Activated naive CD8-positive, alpha-beta T cell treated with anti-CD3 and anti-CD28 coated beads for 36 hours (primary cell): ENCODE measurements around the gene BFSP1. TPM values are rescaled to one million over a fixed set of nuclear protein-coding genes. Genes with fewer than 3 reads are reported as not detected.

Experiments used
- DNase-seq: peaks from one replicate; pipeline ENCODE4 v3.0.0; 2021
- H3K27ac Mint-ChIP-seq: one replicate; pipeline ENCODE4 v1.8.0; 2022; ENCODE audit warnings: mild to moderate bottlenecking, moderate library complexity, mixed read lengths
- H3K27me3 Mint-ChIP-seq: one replicate; pipeline ENCODE4 v1.8.0; 2022; ENCODE audit warnings: mild to moderate bottlenecking, mixed read lengths
- H3K36me3 Mint-ChIP-seq: one replicate; pipeline ENCODE4 v1.8.0; 2021; ENCODE audit warnings: mild to moderate bottlenecking, mixed read lengths
- H3K4me1 Mint-ChIP-seq: one replicate; pipeline ENCODE4 v1.8.0; 2021; ENCODE audit warnings: mixed read lengths
- H3K4me3 Mint-ChIP-seq: one replicate; pipeline ENCODE4 v1.8.0; 2022; ENCODE audit warnings: mild to moderate bottlenecking, moderate library complexity, mixed read lengths
- H3K9me3 Mint-ChIP-seq: one replicate; pipeline ENCODE4 v1.8.0; 2022; ENCODE audit warnings: mixed read lengths
- total RNA-seq, 2 experiments: library from RNA; stranded (reverse); gene quantifications; one replicate each; pipeline ENCODE4 v1.2.3, GENCODE V29; 2021

Gene BFSP1
- total RNA-seq, 2 experiments from 2014 or later = 0.18 to 0.64 TPM

GRCh38 chr20:17538517-17539170 is 7.5 kb upstream of the BFSP1 start:
- DNase-seq = no peak
- Mint-ChIP-seq H3K36me3 (no peaks in the 10 kb centered on the region), H3K27ac (no peak overlapping the region), H3K4me3 (no peak overlapping the region), H3K27me3 (peaks cover 27% of the 10 kb centered on the region), H3K4me1 (peaks cover 14% of the 10 kb centered on the region), H3K9me3 (no peaks in the 10 kb centered on the region)

- no peaks in the 10 kb centered on the region for H3K36me3 Mint-ChIP-seq
- no peaks in the 10 kb centered on the region for H3K9me3 Mint-ChIP-seq
- H3K4me1 Mint-ChIP-seq = peaks cover 18% of the 10 kb centered on the region
- H3K27me3 Mint-ChIP-seq = peaks cover 27% of the 10 kb centered on the region
- no peak for DNase-seq
- H3K27ac Mint-ChIP-seq = no peak overlapping the region
- H3K4me3 Mint-ChIP-seq = no peak overlapping the region
These were observed 6.8 kb upstream of the BFSP1 start for GRCh38 chr20:17537959-17538358.

GRCh38 chr20:17536944-17537444 is 5.8 kb upstream of the BFSP1 start:
- Mint-ChIP-seq H3K36me3 (no peaks in the 10 kb centered on the region), H3K27me3 (peaks cover 29% of the 10 kb centered on the region), H3K9me3 (no peaks in the 10 kb centered on the region), H3K4me3 (no peak overlapping the region), H3K4me1 (peaks cover 18% of the 10 kb centered on the region), H3K27ac (no peak overlapping the region)
- peak; percentile 61 for DNase-seq

GRCh38 chr20:17534077-17534476 is 2.9 kb upstream of the BFSP1 start:
- DNase-seq = no peak
- H3K4me1 Mint-ChIP-seq = peaks cover 26% of the 10 kb centered on the region
- no peak overlapping the region for H3K27ac Mint-ChIP-seq
- no peaks in the 10 kb centered on the region for H3K36me3 Mint-ChIP-seq
- H3K27me3 Mint-ChIP-seq = peaks cover 41% of the 10 kb centered on the region
- H3K4me3 Mint-ChIP-seq = no peak overlapping the region
- H3K9me3 Mint-ChIP-seq = no peaks in the 10 kb centered on the region

DNA sequence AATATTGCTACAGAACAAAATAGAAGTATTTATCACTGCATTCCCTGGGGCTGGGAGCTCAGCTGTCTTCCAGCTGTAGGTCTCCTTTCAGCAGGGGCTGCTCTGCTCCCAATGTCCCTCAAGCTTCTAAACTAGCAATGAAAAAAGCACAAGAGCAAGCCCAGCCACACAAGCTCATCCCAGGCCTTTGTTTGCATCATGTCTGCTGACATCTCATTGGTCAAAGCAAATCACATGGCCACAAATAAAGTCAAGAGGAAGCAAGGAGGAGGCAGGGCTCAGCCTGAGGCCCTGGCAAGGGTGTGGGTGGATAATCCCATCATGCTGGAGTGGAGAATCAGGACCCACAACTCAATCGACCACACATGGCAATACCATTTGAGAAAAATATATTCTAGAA is 2.2 kb upstream of the BFSP1 start:
- H3K27ac Mint-ChIP-seq = no peak overlapping the region
- no peaks in the 10 kb centered on the region for H3K36me3 Mint-ChIP-seq
- peaks cover 41% of the 10 kb centered on the region for H3K27me3 Mint-ChIP-seq
- no peak for DNase-seq
- no peak overlapping the region for H3K4me3 Mint-ChIP-seq
- H3K9me3 Mint-ChIP-seq = no peaks in the 10 kb centered on the region
- peaks cover 22% of the 10 kb centered on the region for H3K4me1 Mint-ChIP-seq

DNA sequence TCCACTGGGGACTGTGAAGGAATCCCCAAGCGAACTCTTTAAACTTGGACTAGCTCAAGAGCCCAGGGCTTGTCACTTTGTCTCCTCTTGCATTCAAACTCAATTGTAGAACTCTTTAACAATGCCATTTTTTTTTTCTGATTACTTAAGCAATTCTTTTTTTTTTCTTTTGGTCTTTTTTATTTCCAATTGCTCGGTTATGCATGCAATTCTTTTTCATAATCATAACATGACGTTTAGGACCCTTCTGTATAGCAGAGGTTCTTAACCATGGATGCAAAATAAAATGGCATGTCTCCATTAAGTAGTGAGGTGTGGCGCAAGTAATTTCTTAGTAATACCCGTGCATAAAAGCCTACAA is 466 bp upstream of the BFSP1 start:
- Mint-ChIP-seq H3K27ac (peak overlapping the region; percentile 67), H3K36me3 (no peaks in the 10 kb centered on the region), H3K4me1 (peaks cover 15% of the 10 kb centered on the region), H3K27me3 (peaks cover 27% of the 10 kb centered on the region), H3K9me3 (no peaks in the 10 kb centered on the region), H3K4me3 (peak overlapping the region; percentile 82)
- no peak for DNase-seq

- Mint-ChIP-seq H3K27me3 (peaks cover 27% of the 10 kb centered on the region), H3K4me1 (peaks cover 14% of the 10 kb centered on the region), H3K36me3 (no peaks in the 10 kb centered on the region), H3K4me3 (peak overlapping the region; percentile 47), H3K9me3 (no peaks in the 10 kb centered on the region), H3K27ac (no peak overlapping the region)
- DNase-seq = no peak
These were observed 1.0 kb downstream of the BFSP1 start for GRCh38 chr20:17530153-17530552.

GRCh38 chr20:17529586-17529985 is 1.6 kb downstream of the BFSP1 start:
- no peak overlapping the region for H3K4me3 Mint-ChIP-seq
- no peaks in the 10 kb centered on the region for H3K36me3 Mint-ChIP-seq
- H3K9me3 Mint-ChIP-seq = no peaks in the 10 kb centered on the region
- peaks cover 26% of the 10 kb centered on the region for H3K27me3 Mint-ChIP-seq
- DNase-seq = no peak
- H3K4me1 Mint-ChIP-seq = peaks cover 14% of the 10 kb centered on the region
- H3K27ac Mint-ChIP-seq = no peak overlapping the region

DNA sequence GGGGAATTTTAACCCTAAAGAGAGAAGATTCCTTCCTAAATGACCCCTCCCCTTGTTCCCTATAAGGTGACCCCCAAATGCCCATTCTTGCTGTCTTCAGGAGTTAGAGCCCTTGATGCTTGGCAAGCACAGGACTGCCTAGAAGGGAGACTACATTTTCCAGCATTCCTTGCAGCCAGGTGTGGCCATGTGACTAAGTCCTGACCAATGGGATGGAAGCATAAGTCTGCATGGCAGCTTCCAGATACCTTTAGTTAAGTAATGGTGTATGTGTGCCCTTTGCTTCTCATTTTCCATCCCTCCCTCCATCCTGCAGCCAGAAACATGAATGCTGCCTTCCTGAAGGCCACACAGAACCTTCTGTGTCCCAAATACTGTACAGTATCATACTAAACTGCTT is 5.5 kb downstream of the BFSP1 start:
- H3K27me3 Mint-ChIP-seq = peaks cover 12% of the 10 kb centered on the region
- H3K9me3 Mint-ChIP-seq = no peaks in the 10 kb centered on the region
- H3K36me3 Mint-ChIP-seq = no peaks in the 10 kb centered on the region
- no peak overlapping the region for H3K27ac Mint-ChIP-seq
- no peak overlapping the region for H3K4me3 Mint-ChIP-seq
- H3K4me1 Mint-ChIP-seq = peaks cover 9% of the 10 kb centered on the region
- no peak for DNase-seq

DNA sequence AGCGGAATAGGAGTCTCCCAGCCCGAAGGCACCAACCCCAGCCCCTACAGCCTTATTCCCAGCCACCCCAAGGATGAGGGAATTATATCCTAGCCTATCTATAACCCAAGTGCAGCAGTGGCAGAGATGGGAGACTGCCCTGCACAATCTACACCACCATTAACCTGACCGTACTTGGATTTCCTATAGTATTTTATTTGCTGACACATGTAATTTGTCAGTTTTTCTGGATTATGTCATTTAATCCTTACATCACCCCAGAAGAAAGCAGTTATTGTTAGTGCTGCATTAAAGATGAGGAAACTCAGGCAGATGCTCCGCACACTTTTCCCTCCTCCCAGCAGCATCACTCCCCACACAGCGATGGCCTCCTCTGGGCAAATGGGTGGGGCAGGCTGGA is 6.0 kb downstream of the BFSP1 start:
- Mint-ChIP-seq H3K9me3 (no peaks in the 10 kb centered on the region), H3K27ac (no peak overlapping the region), H3K36me3 (no peaks in the 10 kb centered on the region), H3K4me3 (no peak overlapping the region), H3K27me3 (peaks cover 7% of the 10 kb centered on the region), H3K4me1 (peaks cover 5% of the 10 kb centered on the region)
- no peak for DNase-seq

DNA sequence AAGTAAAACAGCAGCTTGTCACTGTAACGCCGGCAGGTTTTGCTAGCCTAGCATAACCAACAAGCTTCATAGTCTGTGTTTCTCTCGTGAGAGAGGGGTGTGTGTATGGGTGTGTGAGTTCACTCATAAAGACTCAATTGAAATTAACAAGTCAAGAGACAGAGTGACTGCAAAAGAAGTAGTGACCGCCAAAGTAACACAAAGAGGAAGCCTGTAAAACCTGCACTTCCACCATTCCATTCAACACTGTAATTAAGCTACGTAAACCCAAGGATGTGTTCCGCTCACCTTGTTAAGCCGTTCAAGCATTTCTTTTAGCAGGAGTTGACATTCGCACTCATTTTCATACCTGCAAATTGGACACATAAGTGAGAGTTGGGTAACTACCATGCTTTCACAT is 6.6 kb downstream of the BFSP1 start:
- no peak for DNase-seq
- Mint-ChIP-seq H3K4me3 (no peak overlapping the region), H3K9me3 (no peaks in the 10 kb centered on the region), H3K4me1 (peaks cover 5% of the 10 kb centered on the region), H3K27ac (no peak overlapping the region), H3K36me3 (no peaks in the 10 kb centered on the region), H3K27me3 (peaks cover 2% of the 10 kb centered on the region)

GRCh38 chr20:17523326-17523725 is 7.9 kb downstream of the BFSP1 start:
- Mint-ChIP-seq H3K9me3 (no peaks in the 10 kb centered on the region), H3K36me3 (no peaks in the 10 kb centered on the region), H3K27me3 (no peaks in the 10 kb centered on the region), H3K4me1 (peaks cover 5% of the 10 kb centered on the region), H3K4me3 (no peak overlapping the region), H3K27ac (no peak overlapping the region)
- DNase-seq = no peak

DNA sequence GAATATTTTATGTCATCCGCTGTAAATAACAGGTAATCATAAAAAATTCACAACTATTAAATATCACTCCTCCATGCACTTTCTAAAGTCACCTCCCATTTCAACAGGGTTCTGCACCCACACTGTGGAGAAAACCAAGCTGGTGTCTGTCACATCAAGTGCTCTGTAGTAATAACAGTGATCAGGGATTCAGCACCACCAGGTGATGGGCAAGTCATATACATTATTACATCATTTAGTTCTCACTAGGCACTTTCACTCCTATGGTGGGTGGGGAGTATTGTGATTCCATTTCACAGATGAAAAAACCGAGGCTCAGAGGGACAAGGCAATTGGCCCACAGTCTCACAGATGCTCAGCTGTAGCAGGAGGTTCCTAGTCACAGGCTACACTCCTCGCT is 8.7 kb downstream of the BFSP1 start:
- Mint-ChIP-seq H3K36me3 (no peaks in the 10 kb centered on the region), H3K27ac (no peak overlapping the region), H3K4me1 (peaks cover 5% of the 10 kb centered on the region), H3K27me3 (no peaks in the 10 kb centered on the region), H3K4me3 (no peak overlapping the region), H3K9me3 (no peaks in the 10 kb centered on the region)
- DNase-seq = no peak

- no peak overlapping the region for H3K4me3 Mint-ChIP-seq
- H3K27ac Mint-ChIP-seq = no peak overlapping the region
- H3K27me3 Mint-ChIP-seq = no peaks in the 10 kb centered on the region
- H3K4me1 Mint-ChIP-seq = peaks cover 5% of the 10 kb centered on the region
- no peaks in the 10 kb centered on the region for H3K9me3 Mint-ChIP-seq
- DNase-seq = no peak
- H3K36me3 Mint-ChIP-seq = no peaks in the 10 kb centered on the region
These were observed 10.6 kb downstream of the BFSP1 start for GRCh38 chr20:17520583-17520982.

DNA sequence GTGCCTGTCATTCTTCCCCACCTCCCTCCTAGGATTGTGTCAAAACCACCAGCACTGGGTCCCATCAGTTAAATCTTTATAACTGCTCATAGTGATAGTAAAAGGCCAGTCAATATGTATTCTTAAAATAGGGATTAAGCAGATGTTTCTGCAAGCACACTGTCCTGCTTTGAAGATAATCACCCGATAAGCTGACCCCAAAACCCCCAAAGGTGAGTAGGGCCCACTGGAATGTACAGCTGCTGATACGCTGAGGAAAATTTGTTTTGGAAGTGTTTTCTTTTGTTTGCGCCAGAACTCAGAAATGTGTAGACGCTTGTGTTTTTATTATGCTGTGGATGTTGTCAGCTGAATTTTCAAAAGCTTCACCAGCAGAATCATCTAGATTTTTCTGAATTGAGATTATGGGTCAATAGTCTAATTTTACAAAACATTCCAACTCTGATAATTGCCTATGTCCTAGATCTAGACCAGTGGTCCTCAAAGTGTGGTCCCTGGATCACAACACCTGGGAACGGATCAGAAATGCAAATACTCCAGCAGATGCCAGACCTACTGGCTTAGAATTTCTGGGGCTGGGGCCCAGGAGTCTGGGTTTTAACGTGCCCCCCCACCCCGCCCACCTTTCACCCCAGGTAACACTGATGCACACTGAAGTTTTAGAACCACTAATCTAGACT is 11.4 kb downstream of the BFSP1 start:
- no peaks in the 10 kb centered on the region for H3K36me3 Mint-ChIP-seq
- no peaks in the 10 kb centered on the region for H3K9me3 Mint-ChIP-seq
- H3K4me3 Mint-ChIP-seq = no peak overlapping the region
- H3K4me1 Mint-ChIP-seq = peaks cover 5% of the 10 kb centered on the region
- H3K27me3 Mint-ChIP-seq = no peaks in the 10 kb centered on the region
- DNase-seq = no peak
- no peak overlapping the region for H3K27ac Mint-ChIP-seq
